Hepatocyte (in vitro differentiated cells): Measurements from ENCODE around the gene USP1. TPM values are rescaled to one million over a fixed set of nuclear protein-coding genes. Genes with fewer than 3 reads are reported as not detected.
A peak's percentile ranks its signal among the peaks of the same experiment; 100 is the strongest.

Experiments used
- DNase-seq: peaks from one replicate; pipeline ENCODE4 v3.0.0-alpha.2; 2016; ENCODE audit warnings: low spot score
- H2AFZ ChIP-seq: fragments of 200-600 bp; sonication (generic); 2 replicates; pipeline ENCODE4 v1.6.0; 2016; ENCODE audit warnings: antibody characterized with exemption, mild to moderate bottlenecking
- H3K27ac ChIP-seq: fragments of 200-600 bp; sonication (generic); 2 replicates; pipeline ENCODE4 v1.5.1; 2016; ENCODE audit warnings: mild to moderate bottlenecking
- H3K27me3 ChIP-seq: fragments of 200-600 bp; sonication (generic); 2 replicates; pipeline ENCODE4 v1.6.1; 2016
- H3K36me3 ChIP-seq: fragments of 200-600 bp; sonication (generic); replicated peaks from 2 replicates; pipeline ENCODE4 v1.5.1; 2016; ENCODE audit warnings: low read depth; ENCODE audit not compliant: insufficient read depth
- H3K4me1 ChIP-seq: fragments of 200-600 bp; sonication (generic); 2 replicates; pipeline ENCODE4 v1.5.1; 2016; ENCODE audit warnings: mild to moderate bottlenecking, moderate library complexity; ENCODE audit not compliant: insufficient read depth
- H3K4me2 ChIP-seq: fragments of 200-600 bp; sonication (generic); 2 replicates; pipeline ENCODE4 v1.6.0; 2016
- H3K4me3 ChIP-seq: fragments of 200-600 bp; sonication (generic); 2 replicates; pipeline ENCODE4 v1.5.1; 2016; ENCODE audit warnings: mild to moderate bottlenecking
- H3K79me2 ChIP-seq: fragments of 200-600 bp; sonication (generic); 2 replicates; pipeline ENCODE4 v1.6.0; 2017; ENCODE audit warnings: mild to moderate bottlenecking
- H3K9me2 ChIP-seq: fragments of 200-600 bp; sonication (generic); replicated peaks from 2 replicates; pipeline ENCODE4 v1.6.0; 2017; ENCODE audit warnings: mild to moderate bottlenecking; ENCODE audit not compliant: insufficient read depth
- H3K9me3 ChIP-seq: fragments of 200-600 bp; sonication (generic); 2 replicates; pipeline ENCODE4 v1.5.1; 2016; ENCODE audit warnings: low read depth, mild to moderate bottlenecking
- H4K20me1 ChIP-seq: fragments of 200-600 bp; sonication (generic); 2 replicates; pipeline ENCODE4 v1.6.0; 2016; ENCODE audit warnings: mild to moderate bottlenecking; ENCODE audit not compliant: insufficient read depth, poor library complexity, severe bottlenecking
- CTCF ChIP-seq: fragments of 200-600 bp; sonication (generic); IDR thresholded peaks from 2 replicates; pipeline ENCODE4 v1.5.1; 2016; ENCODE audit warnings: antibody characterized with exemption, mild to moderate bottlenecking; ENCODE audit not compliant: poor library complexity
- EZH2 ChIP-seq: fragments of 200-600 bp; sonication (generic); IDR thresholded peaks from 2 replicates; pipeline ENCODE4 v1.6.1; 2016; ENCODE audit warnings: antibody characterized with exemption, mild to moderate bottlenecking, borderline replicate concordance
- EZH2phosphoT487 ChIP-seq: fragments of 200-600 bp; sonication (generic); IDR thresholded peaks from one replicate; pipeline ENCODE4 v1.6.1; 2018; ENCODE audit warnings: antibody characterized with exemption, mild to moderate bottlenecking, low read depth, moderate library complexity; ENCODE audit not compliant: unreplicated experiment, severe bottlenecking
- WGBS: methylation state at CpG from one replicate; pipeline ENCODE4 v1.1.6; 2016; ENCODE audit warnings: low lambda C conversion rate; ENCODE audit errors: missing lambda C conversion rate; 5-methylcytosine and 5-hydroxymethylcytosine counted together
- polyA plus RNA-seq: library from polyadenylated mRNA; unstranded; fragments of >200 nt; fragmentation: Nextera tagmentation; extraction: Ambion mirVana; gene quantifications from 2 replicates; pipeline ENCODE4 v1.2.1, GENCODE V29; 2016
- total RNA-seq: library from RNA; depleted of rRNA; stranded (reverse); fragments of >200 nt; gene quantifications from 2 replicates; pipeline ENCODE4 v1.2.3, GENCODE V29; 2014

Gene USP1
- total RNA-seq: 22.7 and 28.5 TPM in 2 replicates
- 11.6 and 16.1 TPM in 2 replicates for polyA plus RNA-seq

DNA sequence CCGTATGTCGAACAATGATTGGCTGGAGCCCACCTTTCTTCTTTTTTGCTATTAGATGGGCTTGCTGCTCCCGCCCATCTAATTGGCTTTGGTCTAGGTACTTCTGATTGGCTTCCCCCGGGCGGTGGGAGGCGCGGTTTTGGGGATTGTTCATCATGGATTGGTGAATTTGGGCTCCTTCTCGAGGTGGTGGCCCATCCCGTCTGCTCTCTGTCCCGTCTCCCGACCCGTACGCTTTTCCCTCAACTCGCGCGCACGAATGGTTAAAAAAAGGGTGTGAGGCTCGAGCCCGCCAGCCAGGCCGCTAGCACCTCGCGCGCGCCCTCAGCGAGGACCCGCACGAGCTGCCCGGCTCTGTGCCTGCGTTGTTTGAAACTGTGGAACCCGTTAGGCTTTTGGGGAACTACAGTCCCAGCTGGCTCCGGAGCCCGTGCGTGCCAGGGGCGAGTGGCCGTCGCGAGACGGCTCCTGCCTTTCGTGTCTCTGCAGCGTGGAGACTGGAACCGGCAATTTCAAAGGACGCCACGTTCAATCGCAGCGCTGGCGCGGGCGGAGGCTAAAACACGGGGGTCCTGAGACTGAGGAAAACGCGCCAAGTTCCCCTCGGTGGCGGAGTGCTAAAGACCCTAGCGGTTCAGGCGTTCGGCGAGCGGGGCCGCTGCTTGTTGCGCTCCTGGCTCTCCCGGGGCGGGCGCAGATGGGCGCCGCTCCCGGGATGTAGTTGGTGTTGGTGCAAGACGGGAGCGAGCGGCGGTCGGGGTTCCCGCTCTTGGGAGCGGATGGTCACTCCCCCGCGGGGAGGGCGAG, at the start of gene USP1:
Gene USP1, plus strand, starts transcription at position 584 of the 807 bp plus-strand sequence. CDS start 2,819 bp downstream, outside the sequence.
- Histone ChIP-seq H3K79me2 (peaks cover 43% of the 10 kb centered on the region), H3K27me3 (no peaks in the 10 kb centered on the region), H3K36me3 (no peaks in the 10 kb centered on the region), H2AFZ (peak within 1 kb of the TSS; percentile 63), H3K4me1 (peaks cover 17% of the 10 kb centered on the region), H3K4me2 (peak within 1 kb of the TSS; percentile 88), H3K4me3 (peak within 1 kb of the TSS; percentile 82), H3K9me2 (no peaks in the 10 kb centered on the region), H3K9me3 (no peaks in the 10 kb centered on the region), H4K20me1 (peaks cover 25% of the 10 kb centered on the region), H3K27ac (peak within 1 kb of the TSS; percentile 98)
- WGBS: under 1% methylated on average over 71 of the region's 76 CpGs
- TF ChIP-seq EZH2phosphoT487 (no peak), EZH2 (no peak), CTCF (no peak)
- DNase-seq: peak; percentile 99

DNA sequence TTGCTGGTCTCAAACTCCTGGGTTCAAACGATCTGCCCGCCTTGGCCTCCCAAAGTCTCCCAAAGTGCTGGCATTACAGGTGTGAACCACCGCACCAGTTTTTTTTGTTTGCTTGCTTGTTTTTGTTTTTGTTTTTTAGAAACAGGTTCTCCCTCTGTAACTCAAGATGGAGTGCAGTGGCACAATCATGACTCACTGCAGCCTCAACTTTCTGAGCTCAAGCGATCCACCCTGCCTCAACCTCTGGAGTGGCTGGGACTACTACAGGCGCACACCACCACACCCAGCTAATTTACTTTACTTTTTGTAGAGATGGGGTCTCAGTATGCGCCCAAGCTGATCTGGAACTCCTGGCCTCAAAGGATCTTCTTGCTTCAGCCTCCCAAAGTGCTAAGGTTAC, 47.3 kb upstream of the USP1 start:
- peaks cover 25% of the 10 kb centered on the region for H3K4me1 ChIP-seq
- no peak for TF ChIP-seq EZH2phosphoT487
- no peaks in the 10 kb centered on the region for H3K9me2 ChIP-seq
- no peak for DNase-seq
- H4K20me1 ChIP-seq: no peaks in the 10 kb centered on the region
- H3K27ac ChIP-seq: no peak overlapping the region
- H3K79me2 ChIP-seq: no peaks in the 10 kb centered on the region
- H3K4me3 ChIP-seq: no peak overlapping the region
- H3K4me2 ChIP-seq: no peak overlapping the region
- H2AFZ ChIP-seq: no peak overlapping the region
- WGBS: 93% methylated on average over 6 of the region's 6 CpGs
- no peaks in the 10 kb centered on the region for H3K9me3 ChIP-seq
- no peaks in the 10 kb centered on the region for H3K27me3 ChIP-seq
- H3K36me3 ChIP-seq: no peaks in the 10 kb centered on the region

DNA sequence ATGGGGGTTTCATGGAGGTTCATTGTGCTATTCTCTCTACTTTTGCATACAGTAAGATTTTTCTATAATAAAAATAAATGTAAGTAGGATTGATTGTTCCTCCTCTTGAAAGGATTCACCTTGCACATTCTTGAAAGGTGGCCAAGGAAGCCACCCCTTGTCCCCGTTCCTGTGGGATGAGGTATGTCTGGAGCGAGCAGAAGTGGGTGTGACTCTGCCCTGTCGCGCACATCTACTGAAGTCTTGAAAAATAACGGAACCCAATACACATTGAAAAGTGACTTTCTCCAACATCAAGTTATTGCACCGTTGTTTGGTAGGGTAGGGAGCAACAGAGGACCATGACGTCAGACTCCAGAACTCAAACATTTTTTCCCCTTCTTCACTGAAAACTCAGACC, 46.8 kb upstream of the USP1 start:
- Histone ChIP-seq H3K27me3 (no peaks in the 10 kb centered on the region), H3K4me2 (no peak overlapping the region), H3K27ac (no peak overlapping the region), H3K79me2 (no peaks in the 10 kb centered on the region), H2AFZ (no peak overlapping the region), H3K36me3 (no peaks in the 10 kb centered on the region), H4K20me1 (no peaks in the 10 kb centered on the region), H3K4me1 (peaks cover 24% of the 10 kb centered on the region), H3K4me3 (no peak overlapping the region), H3K9me2 (no peaks in the 10 kb centered on the region), H3K9me3 (no peaks in the 10 kb centered on the region)
- 93% methylated on average over 7 of the region's 7 CpGs for WGBS
- TF ChIP-seq EZH2phosphoT487 (no peak), EZH2 (no peak), CTCF (no peak)
- no peak for DNase-seq

- Histone ChIP-seq H3K27me3 (no peaks in the 10 kb centered on the region), H4K20me1 (no peaks in the 10 kb centered on the region), H3K27ac (no peak overlapping the region), H3K4me1 (peaks cover 14% of the 10 kb centered on the region), H3K4me2 (no peak overlapping the region), H3K9me2 (no peaks in the 10 kb centered on the region), H3K9me3 (no peaks in the 10 kb centered on the region), H2AFZ (no peak overlapping the region), H3K36me3 (no peaks in the 10 kb centered on the region), H3K4me3 (no peak overlapping the region), H3K79me2 (no peaks in the 10 kb centered on the region)
- WGBS: 29% methylated on average over 3 of the region's 3 CpGs
- no peak for TF ChIP-seq EZH2
- TF ChIP-seq CTCF: peak; percentile 56
- TF ChIP-seq EZH2phosphoT487: no peak
- peak; percentile 41 for DNase-seq
These were observed 45.4 kb upstream of the USP1 start for GRCh38 chr1:62391369-62391971.
